Activated CD8-positive, alpha-beta memory T cell treated with anti-CD3 and anti-CD28 coated beads, Interleukin-2, amount 50 U/mL, for 24 hours (primary cell): ENCODE measurements around the gene ANKS1B.

ENCODE experiments used
- DNase-seq: peaks from one replicate; pipeline ENCODE4 v3.0.0-alpha.2; 2020; ENCODE audit errors: extremely low read depth

Gene ANKS1B

DNA sequence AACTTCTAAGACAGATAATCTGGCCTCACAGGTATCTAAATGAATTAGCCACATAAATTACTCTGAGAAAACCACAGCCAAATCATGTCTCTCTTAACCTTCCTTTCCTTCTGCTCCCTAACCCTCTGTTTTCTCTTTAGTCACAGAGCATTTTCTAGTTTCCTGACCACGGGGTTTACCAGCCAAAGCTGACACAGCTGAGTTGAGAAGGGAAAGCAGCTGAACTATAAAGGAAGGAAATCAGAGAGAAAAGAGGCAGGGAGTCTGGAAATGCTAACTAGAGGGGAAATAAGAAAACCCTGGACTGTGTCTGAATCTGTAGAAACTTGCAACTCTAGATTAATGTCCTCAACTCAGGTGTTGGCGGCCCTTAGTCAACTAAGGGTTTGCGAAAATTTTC, 24.4 kb downstream of the ANKS1B start:
- no peak for DNase-seq

DNA sequence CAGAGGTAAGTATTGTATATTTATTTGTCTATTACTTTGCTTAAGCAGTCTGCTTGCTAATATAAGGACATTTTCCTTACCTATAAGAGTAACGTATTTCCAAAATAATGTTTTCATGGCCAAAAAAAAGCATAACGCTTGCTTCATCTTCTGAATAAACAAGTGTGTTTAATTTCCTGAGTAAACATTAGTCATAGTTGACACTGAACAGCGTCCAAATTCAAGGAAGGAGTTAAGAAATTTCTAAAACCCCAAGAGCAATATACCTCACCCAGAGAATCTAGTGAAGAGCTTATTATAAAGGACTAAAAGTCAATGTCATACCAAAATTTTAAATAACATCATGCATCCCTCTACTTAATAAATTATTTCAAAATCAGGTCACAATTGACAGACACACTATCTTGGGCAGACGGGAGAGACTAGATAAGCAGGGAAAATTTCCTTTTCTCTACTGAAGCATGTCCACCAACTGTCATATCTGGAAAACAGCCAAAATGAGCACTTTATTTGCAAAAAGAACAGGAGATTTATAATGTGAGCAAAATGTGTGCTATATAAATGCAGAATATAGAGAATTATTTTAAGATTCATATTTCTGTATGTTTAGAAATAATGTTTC, 25.1 kb downstream of the ANKS1B start:
- DNase-seq, result no peak

- no peak for DNase-seq
These were observed 26.8 kb downstream of the ANKS1B start for GRCh38 chr12:99957866-99958466.

GRCh38 chr12:99954724-99955123, 30.0 kb downstream of the ANKS1B start:
- DNase-seq, result no peak

- DNase-seq, result no peak
These were observed 36.4 kb downstream of the ANKS1B start for GRCh38 chr12:99948370-99948769.

GRCh38 chr12:99946131-99946530, 38.6 kb downstream of the ANKS1B start:
- no peak for DNase-seq

GRCh38 chr12:99935608-99936007, 49.1 kb downstream of the ANKS1B start:
- no peak for DNase-seq

GRCh38 chr12:99926511-99927169, 58.1 kb downstream of the ANKS1B start:
- DNase-seq, result no peak

DNA sequence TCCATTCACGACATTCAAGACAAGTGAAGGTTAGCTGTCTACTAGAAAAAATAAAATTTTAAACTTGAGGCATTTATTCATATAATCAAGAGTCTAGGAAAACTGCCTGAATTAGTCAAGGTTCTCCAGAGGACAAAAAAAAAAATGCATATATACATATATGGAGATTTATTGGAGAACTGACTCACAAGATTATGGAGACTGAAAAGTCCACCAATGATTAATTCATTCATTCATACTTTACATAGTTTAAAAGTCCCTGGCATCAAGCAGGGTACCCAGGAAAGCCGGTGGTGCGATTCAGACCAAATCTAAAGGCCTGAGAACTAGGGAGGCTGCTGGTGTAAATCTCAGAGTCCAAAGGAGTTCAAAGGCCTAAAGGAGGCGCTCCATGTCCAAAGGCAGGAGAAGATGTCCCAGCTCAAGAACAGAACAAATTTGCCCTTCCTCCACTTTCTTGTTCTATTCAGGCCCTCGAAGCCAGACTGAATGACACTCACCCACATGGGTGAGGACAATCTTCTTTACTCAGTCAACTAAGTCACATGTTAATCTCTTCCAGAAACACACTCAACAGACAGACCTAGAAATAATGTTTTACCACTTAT, 64.3 kb downstream of the ANKS1B start:
- no peak for DNase-seq

GRCh38 chr12:99917711-99918402, 66.9 kb downstream of the ANKS1B start:
- no peak for DNase-seq

- DNase-seq, result no peak
These were observed 68.2 kb downstream of the ANKS1B start for GRCh38 chr12:99916555-99916954.

GRCh38 chr12:99915251-99916082, 69.3 kb downstream of the ANKS1B start:
- no peak for DNase-seq

DNA sequence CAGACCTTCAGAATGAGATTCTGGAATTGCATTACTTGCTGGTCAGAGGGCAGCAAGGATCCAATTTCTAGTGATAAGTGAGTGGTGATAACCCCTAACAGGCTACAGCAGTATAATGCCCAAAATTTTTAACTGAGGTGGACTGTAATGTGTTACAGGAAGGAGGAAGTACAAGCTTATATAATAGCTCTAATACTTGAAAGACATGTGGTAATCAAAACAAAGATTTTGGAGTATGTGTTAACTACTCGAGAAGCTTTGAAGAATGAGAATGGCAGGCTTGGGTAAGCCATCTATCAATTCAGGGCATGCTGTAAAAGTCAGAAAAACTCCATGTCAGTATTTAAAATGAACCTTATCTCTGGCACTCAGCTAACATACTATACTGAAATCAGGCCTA, 70.5 kb downstream of the ANKS1B start:
- no peak for DNase-seq

- DNase-seq, result no peak
These were observed 72.8 kb downstream of the ANKS1B start for GRCh38 chr12:99911967-99912366.

DNA sequence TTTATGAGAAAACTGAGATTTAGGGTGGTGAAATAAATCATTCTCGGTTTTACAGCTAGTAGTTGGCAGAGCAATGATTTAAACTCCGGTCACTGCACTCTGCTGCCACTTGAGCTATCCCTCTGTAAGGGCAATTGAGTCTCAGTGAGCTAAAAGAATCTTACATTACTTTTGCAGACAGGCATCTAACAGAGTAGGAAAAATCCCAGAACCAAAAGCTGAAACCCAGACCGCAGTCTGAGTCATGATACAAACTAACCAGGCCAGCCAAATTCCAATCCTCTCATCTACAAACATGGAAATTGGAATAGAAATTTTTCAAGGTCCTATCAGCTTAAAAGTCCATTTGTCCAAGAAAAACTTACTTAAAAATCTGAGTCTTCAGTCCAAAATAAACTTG, 73.7 kb downstream of the ANKS1B start:
- no peak for DNase-seq

GRCh38 chr12:99910342-99910741, 74.4 kb downstream of the ANKS1B start:
- DNase-seq, result no peak

- no peak for DNase-seq
These were observed 77.8 kb downstream of the ANKS1B start for GRCh38 chr12:99906786-99907579.

GRCh38 chr12:99901181-99901580, 83.6 kb downstream of the ANKS1B start:
- no peak for DNase-seq

- no peak for DNase-seq
These were observed 86.1 kb downstream of the ANKS1B start for GRCh38 chr12:99898645-99899044.

- DNase-seq, result no peak
These were observed 105.3 kb downstream of the ANKS1B start for GRCh38 chr12:99879439-99879838.

DNA sequence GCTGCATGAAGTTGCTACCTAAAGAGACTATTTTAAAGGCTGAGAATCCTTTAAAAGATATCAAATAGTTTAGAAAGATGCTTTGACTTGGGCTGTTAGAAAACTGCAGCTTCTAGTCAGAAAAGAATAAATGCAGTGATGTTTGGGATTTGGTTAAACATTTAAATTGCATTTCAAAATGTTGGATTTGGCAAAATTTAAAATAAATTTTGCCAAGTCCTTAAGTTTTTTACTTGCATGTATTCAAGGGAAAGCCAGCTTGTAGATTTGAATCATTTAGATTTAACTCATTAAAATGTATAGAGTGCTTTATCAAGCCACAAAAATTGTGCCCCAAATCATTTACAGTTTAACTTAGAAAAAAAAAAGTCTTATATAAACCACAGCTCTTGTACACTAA, 109.7 kb downstream of the ANKS1B start:
- DNase-seq, result no peak
